Activated CD4-positive, alpha-beta T cell treated with anti-CD3 and anti-CD28 coated beads, Interleukin-2, Interleukin-4, amounts not matched to agents 100 ng/mL and 50 ng/mL, durations not matched to agents 16 hours and 8 hours (primary cell): ENCODE measurements around the gene PTPRN2.
"Not testable (repeated sequence)": the region's sequence is repeated elsewhere in the genome, so short reads cannot be mapped to it uniquely, and the experiment has no call there.

Experiments used
- DNase-seq: peaks from one replicate; pipeline ENCODE4 v3.0.0-alpha.2; 2020; ENCODE audit warnings: low spot score

Gene PTPRN2

GRCh38 chr7:157952050-157952667 lies 635.5 kb downstream of the PTPRN2 start:
- DNase-seq = no peak

- no peak for DNase-seq
These were observed 636.1 kb downstream of the PTPRN2 start for GRCh38 chr7:157951300-157952049.

- DNase-seq = no peak
These were observed 637.9 kb downstream of the PTPRN2 start for GRCh38 chr7:157949711-157950110.

- no peak for DNase-seq
These were observed 640.1 kb downstream of the PTPRN2 start for GRCh38 chr7:157947504-157947903.

- no peak for DNase-seq
These were observed 641.1 kb downstream of the PTPRN2 start for GRCh38 chr7:157946398-157947060.

GRCh38 chr7:157945401-157945800 lies 642.2 kb downstream of the PTPRN2 start:
- DNase-seq = no peak

GRCh38 chr7:157944734-157945291 lies 642.8 kb downstream of the PTPRN2 start:
- no peak for DNase-seq

- DNase-seq = no peak
These were observed 643.6 kb downstream of the PTPRN2 start for GRCh38 chr7:157944051-157944450.

GRCh38 chr7:157943561-157943960 lies 644.1 kb downstream of the PTPRN2 start:
- DNase-seq = no peak

- DNase-seq = no peak
These were observed 646.4 kb downstream of the PTPRN2 start for GRCh38 chr7:157941210-157941609.

- no peak for DNase-seq
These were observed 647.1 kb downstream of the PTPRN2 start for GRCh38 chr7:157940497-157940896.

GRCh38 chr7:157938211-157938610 lies 649.4 kb downstream of the PTPRN2 start:
- DNase-seq = no peak

- DNase-seq = no peak
These were observed 650.2 kb downstream of the PTPRN2 start for GRCh38 chr7:157937406-157937805.

- no peak for DNase-seq
These were observed 650.6 kb downstream of the PTPRN2 start for GRCh38 chr7:157936976-157937375.

GRCh38 chr7:157935721-157936120 lies 651.9 kb downstream of the PTPRN2 start:
- DNase-seq = not testable (repeated sequence)

- not testable (repeated sequence) for DNase-seq
These were observed 654.1 kb downstream of the PTPRN2 start for GRCh38 chr7:157933219-157934155.

- peak; percentile 8 for DNase-seq
These were observed 655.0 kb downstream of the PTPRN2 start for GRCh38 chr7:157932498-157933218.

- no peak for DNase-seq
These were observed 656.6 kb downstream of the PTPRN2 start for GRCh38 chr7:157930926-157931466.

GRCh38 chr7:157930441-157930840 lies 657.2 kb downstream of the PTPRN2 start:
- DNase-seq = no peak

GRCh38 chr7:157929671-157930070 lies 658.0 kb downstream of the PTPRN2 start:
- no peak for DNase-seq
